Stimulated activated CD4-positive, alpha-beta T cell treated with anti-CD3 and anti-CD28 coated beads, TNF-alpha, amount 100 ng/mL, for 48 hours (primary cell): ENCODE measurements around the gene GLYATL1B.
"Not testable (repeated sequence)": the region's sequence is repeated elsewhere in the genome, so short reads cannot be mapped to it uniquely, and the experiment has no call there.

Source experiments
- DNase-seq, 3 donors: peaks; one replicate each; pipeline ENCODE4 v3.0.0-alpha.2; 2020; ENCODE audit warnings: low read depth in 3 of 3

Gene GLYATL1B

GRCh38 chr11:59095972-59096575, 10.0 kb downstream of the GLYATL1B start:
- DNase-seq: not testable (repeated sequence)

GRCh38 chr11:59097113-59097708, 11.1 kb downstream of the GLYATL1B start:
- DNase-seq: peak; percentile 37 to 52 (median 40)

GRCh38 chr11:59097938-59098337, 11.8 kb downstream of the GLYATL1B start:
- not testable (repeated sequence) for DNase-seq

- DNase-seq: peak; percentile 48 to 62 (median 52)
Measured at GRCh38 chr11:59102259-59102765, 16.2 kb downstream of the GLYATL1B start.

GRCh38 chr11:59106363-59107336, 20.5 kb downstream of the GLYATL1B start, which contains the start of gene FAM111B:
FAM111B (plus strand) TSS chr11:59107237; CDS start chr11:59109626, 2,389 bp downstream.
- DNase-seq: peak; percentile 49 to 66 (median 56)

- peak in 1 of 3 donors; percentile 10 for DNase-seq
Measured at GRCh38 chr11:59107721-59108120, 21.6 kb downstream of the GLYATL1B start.

- DNase-seq: no peak
Measured at GRCh38 chr11:59112494-59112893, 26.4 kb downstream of the GLYATL1B start.

- DNase-seq: no peak
Measured at GRCh38 chr11:59114344-59114743, 28.2 kb downstream of the GLYATL1B start.

- DNase-seq: no peak
Measured at GRCh38 chr11:59115553-59115952, 29.4 kb downstream of the GLYATL1B start.

GRCh38 chr11:59117774-59118173, 31.7 kb downstream of the GLYATL1B start:
- no peak for DNase-seq

GRCh38 chr11:59119826-59120225, 33.7 kb downstream of the GLYATL1B start:
- no peak for DNase-seq

- peak; percentile 72 to 85 (median 76) for DNase-seq
Measured at GRCh38 chr11:59135648-59136461, 49.7 kb downstream of the GLYATL1B start.

GRCh38 chr11:59136551-59136950, 50.4 kb downstream of the GLYATL1B start:
- not testable (repeated sequence) for DNase-seq

GRCh38 chr11:59137190-59137589, 51.1 kb downstream of the GLYATL1B start:
- no peak for DNase-seq

GRCh38 chr11:59138643-59139042, 52.5 kb downstream of the GLYATL1B start:
- DNase-seq: no peak

GRCh38 chr11:59141191-59141590, 55.1 kb downstream of the GLYATL1B start:
- no peak for DNase-seq

GRCh38 chr11:59141673-59142460, 55.8 kb downstream of the GLYATL1B start:
- DNase-seq: no peak

- DNase-seq: peak; percentile 58 to 77 (median 69)
Measured at GRCh38 chr11:59142530-59143507, 56.7 kb downstream of the GLYATL1B start, which contains the start of gene FAM111A. FAM111A (plus strand) TSS chr11:59142856; CDS start chr11:59148873, 6,017 bp downstream.

- no peak for DNase-seq
Measured at GRCh38 chr11:59144096-59144495, 58.0 kb downstream of the GLYATL1B start.
